Left lobe of liver (tissue), 2 donors: ENCODE data around the gene ZNF654. TPM values are rescaled to one million over a fixed set of nuclear protein-coding genes. Genes with fewer than 3 reads are reported as not detected.
"Not testable (repeated sequence)": the region's sequence is repeated elsewhere in the genome, so short reads cannot be mapped to it uniquely, and the experiment has no call there.

ENCODE experiments used
- ATAC-seq: fragments of 200-7000 bp; cut with Tn5 transposase; one replicate; pipeline ENCODE4 v1.9.1; 2020; ENCODE audit warnings: mild to moderate bottlenecking, moderate library complexity
- DNase-seq: peaks from one replicate; pipeline ENCODE4 v3.0.0-alpha.2; 2020; ENCODE audit warnings: low spot score
- total RNA-seq: library from RNA; stranded (reverse); gene quantifications from one replicate; pipeline ENCODE4 v1.2.1, GENCODE V29; 2021
- donor health status: DM: no; HTN: no; CAD: no; lungs with moderate emphysema.
- donor health status: DM: no; HTN: yes; CAD: no.

The ZNF654 gene
- total RNA-seq, 1 donor from 2014 or later, result 7.2 TPM

DNA sequence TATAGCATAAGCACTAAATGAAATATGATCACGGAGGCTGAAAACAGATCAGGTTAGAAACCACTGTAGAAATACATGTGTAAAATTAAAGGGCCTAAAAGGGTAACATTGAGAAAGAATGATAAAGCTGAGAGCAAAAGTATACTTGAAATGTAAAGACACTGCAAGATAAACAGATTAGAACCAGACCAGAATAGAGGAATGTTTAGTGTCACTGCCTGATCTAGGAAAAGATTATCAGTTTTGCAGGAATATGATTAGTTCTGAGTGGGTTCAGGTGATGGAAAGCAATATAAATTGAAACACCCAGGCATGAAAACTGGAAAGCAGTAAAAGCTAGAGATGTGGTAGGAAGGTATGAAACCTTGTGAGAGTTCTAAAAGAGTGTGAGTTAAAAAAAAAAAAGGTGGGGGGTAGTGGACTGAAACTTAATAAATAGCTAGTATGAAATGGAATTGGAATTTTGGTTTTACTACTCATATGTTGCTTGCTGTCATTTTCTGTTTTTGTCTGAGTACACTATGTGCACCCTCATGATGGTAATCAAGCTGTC is 74.7 kb downstream of the ZNF654 start:
- ATAC-seq (no peak), DNase-seq (no peak)

DNA sequence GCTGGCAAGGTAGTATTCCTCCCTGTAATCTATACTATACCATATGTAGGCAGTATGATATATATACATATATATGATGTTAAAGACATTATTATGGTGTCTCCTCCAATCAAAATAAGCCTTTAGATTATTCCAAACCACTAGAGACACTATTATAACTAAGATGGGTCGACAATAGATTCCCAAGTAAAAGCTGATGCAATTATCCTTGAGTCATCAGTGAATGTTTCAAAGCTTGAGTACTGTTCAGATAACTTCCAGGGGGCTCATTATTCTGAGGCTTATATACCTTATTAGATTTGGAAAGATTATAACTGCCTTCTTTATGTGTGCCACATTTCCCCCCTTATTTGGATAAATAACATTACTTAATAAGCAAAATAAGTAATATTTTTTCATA is 78.8 kb downstream of the ZNF654 start:
- DNase-seq (no peak), ATAC-seq (no peak)

DNA sequence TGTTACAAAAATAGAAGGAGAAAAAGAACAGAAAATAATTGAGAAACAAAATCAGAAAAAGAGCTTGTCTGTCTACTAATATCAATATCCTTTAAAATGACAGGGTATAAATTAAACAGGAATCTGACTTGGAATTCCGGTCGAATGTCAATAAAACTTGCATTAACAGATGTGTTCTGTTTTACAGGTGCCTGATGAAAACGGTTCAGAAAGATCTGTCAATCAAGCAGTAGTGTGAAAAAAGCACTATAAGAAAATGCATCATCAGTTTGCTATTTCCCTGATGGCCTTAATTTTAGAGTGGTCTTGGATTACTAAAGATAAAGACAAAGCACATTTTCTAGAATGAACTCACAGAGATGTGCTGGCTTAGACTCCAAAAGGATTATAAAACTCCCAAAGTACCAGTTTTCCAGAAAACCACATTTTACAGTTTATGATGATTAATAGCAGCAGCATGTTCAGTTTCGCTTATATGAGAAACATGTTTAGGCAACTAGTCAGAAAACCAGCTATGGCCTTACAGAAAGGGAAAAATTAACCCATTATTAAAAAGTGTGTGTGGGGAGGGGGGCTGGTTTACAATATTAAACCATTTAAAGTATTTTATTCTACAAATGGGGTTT is 82.5 kb downstream of the ZNF654 start:
- no peak for DNase-seq
- no peak for ATAC-seq

DNA sequence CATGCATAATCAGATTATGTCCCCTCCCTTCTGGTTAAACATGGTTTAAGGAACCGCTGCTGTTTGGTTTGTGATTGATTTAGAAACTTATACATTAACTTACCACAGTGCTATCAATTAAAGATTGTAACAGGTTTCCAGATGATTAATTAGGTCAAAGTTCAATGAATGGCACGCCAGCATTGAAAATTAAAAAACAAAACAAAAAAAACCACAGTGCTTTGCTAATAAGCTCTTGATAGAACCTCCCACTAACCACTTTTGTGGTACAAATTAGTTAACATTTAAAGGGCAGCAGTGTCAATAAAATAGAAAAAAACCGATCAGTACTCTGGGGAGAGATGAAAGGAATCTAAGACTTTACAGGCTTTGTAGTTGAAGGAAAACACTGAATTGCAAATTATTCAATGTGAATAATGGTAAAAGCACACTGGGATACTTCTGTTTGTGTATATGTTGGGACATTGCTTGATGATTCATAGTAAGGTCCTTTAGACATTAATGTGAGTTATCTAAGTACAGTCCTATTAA is 83.1 kb downstream of the ZNF654 start:
- DNase-seq (no peak), ATAC-seq (no peak)

DNA sequence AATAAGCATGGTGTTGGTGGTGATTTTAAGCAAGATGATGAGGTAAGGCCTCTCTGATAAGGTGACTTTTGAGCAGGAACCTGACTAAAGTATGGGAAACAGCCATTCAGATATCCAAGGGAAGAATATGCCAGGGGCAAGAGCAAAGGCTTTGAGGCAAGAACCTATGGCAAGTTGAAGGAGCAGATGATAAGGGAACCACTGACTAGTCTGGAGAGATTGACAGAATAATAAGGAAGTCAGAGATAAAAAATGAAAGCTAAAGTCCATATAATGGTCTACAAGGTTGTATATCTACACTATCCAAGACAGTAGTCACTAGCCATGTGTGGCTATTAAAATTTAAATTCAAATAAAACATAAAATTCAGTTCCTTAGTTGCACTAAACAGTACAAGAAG is 88.2 kb downstream of the ZNF654 start:
- ATAC-seq, result no peak
- DNase-seq, result no peak

DNA sequence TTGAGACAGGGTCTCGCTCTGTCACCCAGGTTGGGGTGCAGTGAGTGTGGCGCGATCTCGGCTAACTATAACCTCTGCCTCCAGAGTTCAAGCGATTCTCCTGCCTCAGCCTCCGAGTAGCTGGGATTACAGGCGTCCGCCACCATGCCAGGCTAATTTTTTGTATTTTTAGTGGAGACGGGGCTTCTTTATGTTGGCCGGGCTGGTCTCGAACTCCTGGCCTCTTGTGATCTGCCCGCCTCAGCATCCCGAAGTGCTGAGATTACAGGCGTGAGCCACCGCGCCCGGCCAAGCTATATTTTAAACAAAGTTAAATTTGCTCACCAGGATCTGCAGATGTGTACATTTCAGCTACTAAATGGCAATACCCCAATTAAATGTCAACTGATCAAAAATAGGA is 89.6 kb downstream of the ZNF654 start:
- ATAC-seq, result no peak
- DNase-seq, result no peak

DNA sequence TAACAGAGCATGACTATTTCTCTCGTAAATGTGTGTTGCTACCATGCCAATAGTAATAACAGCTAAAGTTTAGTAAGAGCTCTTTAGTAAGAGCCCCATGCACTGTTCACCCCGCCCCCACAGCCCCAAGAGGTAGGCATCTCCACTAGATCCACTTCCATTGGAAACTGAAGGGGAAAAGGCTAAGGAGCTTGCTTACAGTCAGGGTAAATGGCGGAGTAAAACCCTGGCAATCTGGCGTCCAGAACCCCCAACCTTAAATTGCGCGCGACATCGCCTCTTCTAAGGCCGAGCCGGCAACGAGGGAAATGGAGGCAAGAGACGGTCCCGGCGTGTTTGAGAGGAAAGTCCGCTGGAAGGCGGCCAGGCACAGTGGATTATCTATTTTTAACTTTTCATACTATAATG is 90.0 kb downstream of the ZNF654 start:
- ATAC-seq, result peak; percentile 11
- DNase-seq, result no peak

DNA sequence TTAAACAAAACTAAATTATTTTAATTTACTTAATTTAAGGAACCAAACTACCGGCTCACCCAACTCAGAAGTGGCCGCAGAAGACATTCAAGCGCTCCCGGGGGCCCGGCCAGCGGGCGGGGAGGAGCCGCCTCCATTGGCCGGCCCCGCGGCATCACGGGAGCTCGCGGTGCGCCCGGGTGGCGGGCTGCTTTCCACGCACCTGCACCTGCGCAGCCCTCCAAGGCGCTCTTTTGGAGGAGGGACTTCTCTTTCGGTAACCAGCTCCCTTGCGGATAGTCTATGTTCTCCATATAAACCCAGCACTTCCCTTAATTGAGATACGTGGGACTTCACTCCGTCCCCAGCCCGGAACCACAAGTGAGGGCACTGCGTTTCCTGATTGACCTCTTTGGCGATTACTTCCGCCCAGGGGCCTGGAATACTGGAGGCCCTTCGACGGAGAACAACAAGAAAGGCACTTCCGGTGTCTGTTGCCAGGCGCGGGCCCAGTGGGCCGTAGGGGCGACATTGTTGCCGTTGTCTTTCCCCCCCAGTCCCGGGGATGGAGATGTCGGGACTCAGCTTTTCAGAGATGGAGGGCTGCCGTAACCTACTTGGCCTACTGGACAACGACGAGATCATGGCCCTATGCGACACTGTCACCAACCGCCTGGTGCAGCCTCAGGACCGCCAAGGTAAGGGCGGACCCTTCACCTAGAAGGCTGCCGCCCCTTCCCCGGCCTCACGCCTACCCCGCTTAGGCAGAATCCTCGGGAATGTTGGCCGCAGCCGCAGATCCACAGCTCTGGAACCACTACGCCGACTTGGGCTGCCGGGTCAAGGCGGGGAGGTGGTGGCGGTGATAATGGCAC is 90.7 kb downstream of the ZNF654 start, which contains the start of gene C3orf38:
Gene C3orf38, plus strand, starts transcription at position 451 of the 854 bp plus-strand sequence. Its CDS starts 94 bp downstream, at position 545.
- ATAC-seq (peak; percentile 95), DNase-seq (peak; percentile 90)

DNA sequence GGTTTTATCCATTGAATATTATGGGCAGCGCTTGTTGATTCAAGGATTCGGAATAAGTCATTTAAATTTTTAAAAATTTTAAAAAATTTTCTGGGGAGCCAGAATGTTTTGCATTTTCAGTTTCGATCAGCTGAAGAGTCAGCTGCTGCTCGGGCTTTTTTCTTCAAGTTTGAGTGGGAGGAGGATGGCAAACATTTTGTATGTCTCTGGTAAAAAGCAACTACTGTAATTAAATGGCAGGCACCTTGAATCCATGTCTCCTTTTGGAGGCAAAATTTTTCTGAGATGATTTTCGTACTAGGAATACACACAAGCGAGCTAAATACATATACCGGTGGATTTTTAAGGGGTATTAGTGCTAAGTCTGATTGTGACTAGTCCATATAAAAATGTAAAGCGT is 91.3 kb downstream of the ZNF654 start:
- ATAC-seq, result no peak
- DNase-seq, result no peak

DNA sequence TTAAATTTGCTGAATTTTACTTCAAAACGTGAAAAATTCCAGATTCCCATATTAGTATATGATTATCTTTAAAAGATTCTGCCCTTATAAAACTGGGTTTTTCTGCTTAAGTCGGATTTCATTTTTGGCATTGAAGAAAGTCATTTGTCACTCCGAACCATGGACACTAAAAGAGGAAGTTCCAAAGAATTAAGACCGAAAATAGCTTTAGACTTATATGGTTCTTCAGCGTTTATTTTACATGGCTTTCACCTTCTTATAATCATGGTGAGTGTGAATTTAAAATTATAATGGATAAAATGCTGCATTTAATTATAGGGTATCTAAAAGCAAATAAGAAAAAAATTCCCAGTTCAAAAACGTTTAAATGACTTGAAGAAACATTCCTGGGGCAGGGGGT is 91.8 kb downstream of the ZNF654 start:
- no peak for DNase-seq
- ATAC-seq, result no peak

DNA sequence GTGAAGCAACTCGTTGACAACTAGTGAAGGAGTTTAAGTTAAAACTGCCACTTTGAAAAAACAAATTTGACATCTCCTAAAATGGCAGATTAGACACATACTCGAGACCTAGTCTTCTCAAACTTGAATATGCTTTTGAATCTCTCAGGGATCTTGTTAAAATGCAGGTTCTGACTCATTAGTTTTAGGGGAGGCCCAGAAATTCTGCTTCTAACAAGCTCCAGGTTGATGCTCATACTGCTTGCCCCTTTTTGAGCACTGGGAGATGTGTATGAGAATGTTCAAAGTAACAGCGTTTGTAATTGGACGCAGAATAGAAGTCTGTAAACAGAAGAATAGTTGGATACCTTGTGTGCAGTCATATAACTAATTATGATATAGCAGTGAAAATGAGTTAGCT is 92.3 kb downstream of the ZNF654 start:
- ATAC-seq (no peak), DNase-seq (no peak)

DNA sequence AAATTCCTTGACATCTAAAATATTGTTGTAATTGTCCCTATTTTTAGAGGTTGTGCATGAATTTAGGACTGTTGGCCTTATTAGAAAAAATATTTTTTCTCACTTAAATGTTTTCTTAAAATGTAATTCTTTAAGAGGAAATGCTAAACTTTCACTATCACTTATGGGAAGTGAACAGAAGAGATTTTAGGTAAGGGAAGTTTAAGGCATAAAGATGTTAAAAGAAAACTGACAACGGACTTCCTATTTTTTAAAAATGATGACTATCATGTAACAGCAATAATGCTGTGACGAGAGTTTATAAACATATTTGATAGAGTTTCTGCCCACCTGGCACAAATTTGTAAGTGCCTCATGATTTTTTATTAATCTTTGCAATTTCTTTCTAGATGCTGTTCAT is 93.8 kb downstream of the ZNF654 start:
- DNase-seq (no peak), ATAC-seq (no peak)

DNA sequence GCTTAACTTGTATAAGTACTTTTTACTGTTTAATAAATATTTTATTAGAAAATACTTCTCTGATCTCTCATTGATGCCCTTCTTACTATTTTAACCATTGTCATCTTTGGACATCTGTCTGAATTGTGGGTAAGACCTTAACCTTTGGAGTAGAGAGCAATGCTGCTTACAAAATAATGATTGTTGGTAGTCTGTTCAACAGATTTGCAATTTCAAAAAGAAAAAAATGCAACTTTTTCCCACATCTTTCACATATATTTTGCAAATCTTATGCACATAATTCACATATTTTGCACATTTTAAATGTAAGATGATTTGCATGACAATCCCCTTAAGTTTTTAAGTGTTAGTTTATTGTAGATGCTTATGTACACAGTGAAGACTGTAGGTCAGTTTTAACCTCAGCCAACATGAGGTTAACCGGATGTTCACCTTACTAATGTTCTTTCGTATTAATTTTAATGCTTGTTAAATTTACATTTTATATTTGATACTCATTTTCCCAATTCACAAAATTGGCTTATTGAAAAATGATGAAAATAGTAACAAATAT is 107.4 kb downstream of the ZNF654 start:
- DNase-seq (no peak), ATAC-seq (no peak)

DNA sequence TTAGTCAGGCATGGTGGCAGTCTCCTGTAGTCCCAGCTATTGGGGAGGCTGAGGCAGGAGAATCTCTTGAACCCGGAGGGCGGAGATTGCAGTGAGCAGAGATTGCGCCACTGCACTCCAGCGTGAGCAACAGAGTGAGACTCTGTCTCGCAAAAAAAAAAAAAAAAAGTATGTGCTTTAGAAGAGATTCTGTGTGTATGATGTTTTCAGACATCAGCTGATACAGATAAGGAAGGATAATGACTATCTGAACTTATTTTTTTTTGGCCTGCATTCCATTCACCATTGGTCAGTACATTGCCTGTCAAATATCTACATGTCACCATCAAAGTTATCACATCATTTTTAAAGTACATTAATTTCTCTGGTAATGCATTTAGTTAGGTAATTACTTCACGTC is 108.1 kb downstream of the ZNF654 start:
- no peak for DNase-seq
- no peak for ATAC-seq

DNA sequence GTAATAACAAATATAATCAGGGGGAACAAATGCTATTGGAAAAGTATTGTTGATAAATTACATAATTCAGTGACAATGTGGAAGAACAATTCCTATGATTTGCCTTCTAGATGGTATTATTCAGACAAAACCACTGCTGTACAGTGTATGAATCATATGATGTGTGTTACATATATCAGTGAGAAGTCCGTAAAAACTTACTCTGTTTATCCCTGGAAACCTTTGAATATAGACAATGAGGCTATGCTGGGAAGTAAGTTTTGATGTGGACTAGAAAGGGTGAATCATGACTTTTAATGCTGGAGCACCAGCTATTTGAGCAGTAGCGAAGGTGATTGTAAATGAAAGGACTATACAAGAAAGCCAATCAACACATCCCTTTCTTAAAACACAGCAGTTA is 108.6 kb downstream of the ZNF654 start:
- ATAC-seq, result no peak

DNA sequence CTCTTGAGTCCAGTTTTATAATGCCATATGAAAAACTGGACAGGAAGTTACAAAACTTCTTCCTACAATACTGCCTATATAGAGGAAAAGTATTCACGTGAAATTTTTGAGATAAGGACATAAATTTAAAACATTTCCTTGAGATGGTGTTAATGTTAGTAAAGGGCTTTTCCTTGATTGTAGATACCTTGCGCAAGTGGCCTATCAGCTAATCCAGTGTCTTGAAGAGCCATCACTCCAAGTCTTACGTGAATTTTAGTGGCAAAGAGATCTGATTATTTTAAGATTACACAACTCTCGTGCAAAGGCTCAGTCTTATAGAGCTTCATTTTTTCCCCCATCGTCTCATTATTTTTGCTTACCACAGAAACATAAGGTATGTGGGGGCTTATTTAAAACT is 109.1 kb downstream of the ZNF654 start:
- no peak for ATAC-seq
- DNase-seq, result no peak

More for the DNA sequence above, 108.6 kb downstream of the ZNF654 start:
- no peak for DNase-seq

DNA sequence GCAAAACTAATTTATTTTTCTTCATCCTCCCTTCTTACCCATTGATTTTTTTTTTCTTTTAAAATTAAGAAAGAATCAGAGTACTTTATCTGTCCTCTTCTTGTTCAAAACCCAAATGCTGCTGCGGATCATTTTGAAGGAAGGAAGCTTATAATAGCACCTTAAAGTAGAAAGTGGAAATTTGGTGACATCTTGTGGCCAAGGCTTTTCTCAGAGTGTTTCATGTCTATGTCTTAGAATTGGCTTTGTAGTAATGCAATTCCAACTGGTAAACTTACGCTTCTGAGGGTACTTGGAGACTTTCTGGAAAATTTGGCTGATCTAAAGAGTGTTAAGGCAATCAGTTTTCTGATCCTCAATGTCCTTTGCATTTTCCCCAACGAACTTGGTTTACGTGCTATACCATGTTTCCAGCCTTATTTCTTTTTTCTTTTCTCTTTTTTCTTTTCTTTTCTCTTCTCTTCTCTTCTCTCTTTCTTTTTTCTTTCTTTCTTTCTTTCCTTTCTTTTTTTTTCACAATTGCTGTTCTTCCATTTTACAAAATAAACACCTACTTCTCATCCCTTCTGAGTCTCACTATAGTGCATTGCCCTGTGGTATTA is 121.4 kb downstream of the ZNF654 start:
- DNase-seq (no peak), ATAC-seq (no peak)

DNA sequence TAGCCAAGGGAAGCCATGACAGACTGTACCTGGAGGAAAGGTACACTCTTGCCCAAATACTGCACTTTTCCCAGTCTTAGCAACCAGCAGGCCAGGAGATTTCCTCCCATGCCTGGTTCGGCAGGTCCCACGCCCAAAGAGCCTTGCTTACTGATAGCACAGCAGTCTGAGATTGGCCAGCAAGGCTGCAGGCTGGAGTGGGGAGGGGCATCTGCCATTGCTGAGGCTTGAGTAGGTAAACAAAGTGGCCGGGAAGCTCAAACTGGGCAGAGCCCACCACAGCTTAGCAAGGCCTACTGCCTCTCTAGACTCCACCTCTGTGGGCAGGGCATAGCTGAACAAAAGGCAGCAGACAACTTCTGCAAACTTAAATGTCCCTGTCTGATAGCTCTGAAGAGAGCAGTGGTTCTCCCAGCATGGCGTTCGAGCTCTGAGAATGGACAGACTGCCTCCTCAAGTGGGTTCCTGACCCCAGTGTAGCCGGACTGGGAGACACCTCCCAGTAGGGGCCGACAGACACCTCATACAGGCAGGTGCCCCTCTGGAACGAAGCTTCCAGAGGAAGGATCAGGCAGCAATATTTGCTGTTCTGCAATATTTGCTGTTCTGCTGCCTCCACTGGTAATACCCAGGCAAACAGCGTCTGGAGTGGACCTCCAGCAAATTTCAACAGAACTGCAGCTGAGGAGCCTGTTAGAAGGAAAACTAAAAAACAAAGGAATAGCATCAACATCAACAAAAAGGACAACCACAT is 123.3 kb downstream of the ZNF654 start:
- not testable (repeated sequence) for DNase-seq, ATAC-seq

DNA sequence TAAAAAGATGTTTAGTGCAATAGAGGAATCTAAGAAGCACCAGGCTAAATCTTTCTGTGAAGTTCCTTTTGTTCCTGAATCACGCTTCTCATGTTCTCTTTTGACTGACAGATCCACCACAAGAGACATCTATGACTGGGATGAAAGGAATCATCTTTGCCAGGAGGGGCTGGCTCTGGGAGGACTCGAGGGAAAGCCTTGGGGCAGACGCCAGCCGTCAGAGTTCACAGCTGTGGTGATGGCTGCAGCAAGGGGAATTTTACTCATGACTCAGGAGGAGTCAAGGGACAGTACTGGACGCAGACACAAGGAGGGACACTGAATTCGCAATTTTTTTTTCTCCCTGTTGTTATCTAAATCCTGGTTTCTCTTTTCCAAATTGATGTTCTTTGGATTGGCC is 129.4 kb downstream of the ZNF654 start:
- DNase-seq (no peak), ATAC-seq (no peak)

DNA sequence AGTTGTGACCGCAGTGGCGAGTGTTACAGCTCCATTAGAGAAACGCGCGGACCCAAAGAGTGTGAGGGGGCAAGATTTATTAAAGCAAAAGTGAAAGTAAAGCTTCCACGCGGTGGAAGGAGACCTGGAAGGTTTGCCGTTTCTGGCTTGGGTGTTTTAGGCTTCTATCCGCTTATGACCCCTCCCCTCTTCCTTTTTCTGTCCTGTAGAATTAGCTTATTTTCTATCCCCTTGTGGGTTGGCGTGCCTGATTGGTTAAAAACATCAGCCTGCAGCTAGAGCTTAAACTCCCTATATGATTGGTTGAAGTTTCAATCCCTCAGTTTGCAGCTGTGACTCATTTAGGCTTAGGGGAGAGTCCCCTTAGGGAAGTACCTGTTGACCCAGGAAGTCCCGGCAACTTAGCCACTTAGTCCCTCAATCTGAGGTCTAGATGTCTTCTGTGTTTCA is 130.3 kb downstream of the ZNF654 start:
- ATAC-seq, result no peak
- no peak for DNase-seq
